WTC11 (cell line): ENCODE measurements around the gene SPRING1.
"Not testable (repeated sequence)": the region's sequence is repeated elsewhere in the genome, so short reads cannot be mapped to it uniquely, and the experiment has no call there.

Experiments
- CREB1 ChIP-seq: sonication (generic); formaldehyde crosslinking; IDR thresholded peaks from 2 replicates; pipeline ENCODE4 v1.8.0; 2023; ENCODE audit warnings: mild to moderate bottlenecking, missing genetic modification reagents
- FOXK1 ChIP-seq: sonication (generic); formaldehyde crosslinking; IDR thresholded peaks from 2 replicates; pipeline ENCODE4 v1.8.0; 2022; ENCODE audit warnings: mild to moderate bottlenecking, moderate library complexity, missing genetic modification reagents
- FOXP4 ChIP-seq: sonication (generic); formaldehyde crosslinking; IDR thresholded peaks from 2 replicates; pipeline ENCODE4 v1.8.0; 2022; ENCODE audit warnings: mild to moderate bottlenecking, missing genetic modification reagents
- GABPB1 ChIP-seq: sonication (generic); formaldehyde crosslinking; IDR thresholded peaks from 2 replicates; pipeline ENCODE4 v1.8.1; 2023; ENCODE audit warnings: mild to moderate bottlenecking, missing genetic modification reagents
- KAT7 ChIP-seq: sonication (generic); formaldehyde crosslinking; IDR thresholded peaks from 2 replicates; pipeline ENCODE4 v1.8.1; 2023; ENCODE audit warnings: missing genetic modification reagents, mild to moderate bottlenecking, borderline replicate concordance
- MXD4 ChIP-seq: fragments of 250-450 bp; sonication (Bioruptor Pico); IDR thresholded peaks from 2 replicates; pipeline ENCODE4 v1.8.0; 2021; ENCODE audit warnings: mild to moderate bottlenecking, moderate library complexity, borderline replicate concordance
- SMAD4 ChIP-seq: sonication (generic); formaldehyde crosslinking; IDR thresholded peaks from 2 replicates; pipeline ENCODE4 v1.8.0; 2022; ENCODE audit warnings: mild to moderate bottlenecking, missing genetic modification reagents
- TEAD4 ChIP-seq: sonication (generic); formaldehyde crosslinking; IDR thresholded peaks from 2 replicates; pipeline ENCODE4 v1.8.0; 2022; ENCODE audit warnings: mild to moderate bottlenecking, missing genetic modification reagents
- USF2 ChIP-seq: sonication (generic); formaldehyde crosslinking; IDR thresholded peaks from 2 replicates; pipeline ENCODE4 v1.8.1; 2023; ENCODE audit warnings: mild to moderate bottlenecking, missing genetic modification reagents, moderate library complexity
- TF ChIP-seq, protein P1 (sequence below): sonication (generic); formaldehyde crosslinking; conservative IDR thresholded peaks from 2 replicates; pipeline ENCODE4 v1.8.1; 2023; ENCODE audit warnings: mild to moderate bottlenecking, low read depth, missing genetic modification reagents, moderate library complexity
- TF ChIP-seq, protein P2 (sequence below): fragments of 200-600 bp; IDR thresholded peaks from 2 replicates; pipeline ENCODE4 v1.8.0; 2022; ENCODE audit warnings: antibody characterized with exemption
- TF ChIP-seq, protein P3 (sequence below): sonication (generic); formaldehyde crosslinking; IDR thresholded peaks from 2 replicates; pipeline ENCODE4 v1.8.1; 2023; ENCODE audit warnings: mild to moderate bottlenecking, missing genetic modification reagents
- TF ChIP-seq, protein P4 (sequence below): sonication (generic); formaldehyde crosslinking; IDR thresholded peaks from 2 replicates; pipeline ENCODE4 v1.8.0; 2022; ENCODE audit warnings: mild to moderate bottlenecking, missing genetic modification reagents
- TF ChIP-seq, protein P5 (sequence below): sonication (generic); formaldehyde crosslinking; IDR thresholded peaks from 2 replicates; pipeline ENCODE4 v1.8.0; 2022; ENCODE audit warnings: mild to moderate bottlenecking, missing genetic modification reagents

DNA sequence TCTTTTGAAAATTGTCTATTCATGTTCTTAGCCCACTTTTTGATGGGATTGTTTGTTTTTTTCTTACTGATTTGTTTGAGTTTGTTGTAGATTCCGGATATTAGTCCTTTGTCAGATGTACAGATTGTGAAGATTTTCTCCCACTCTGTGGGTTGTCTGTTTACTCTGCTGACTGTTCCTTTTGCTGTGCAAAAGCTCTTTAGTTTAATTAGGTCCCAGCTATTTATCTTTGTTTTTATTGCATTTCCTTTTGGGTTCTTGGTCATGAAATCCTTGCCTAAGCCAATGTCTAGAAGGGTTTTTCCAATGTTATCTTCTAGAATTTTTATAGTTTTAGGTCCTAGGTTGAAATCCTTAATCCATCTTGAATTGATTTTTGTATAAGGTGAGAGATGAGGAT, 16.9 kb upstream of the SPRING1 start:
- TF ChIP-seq, protein P1, sequence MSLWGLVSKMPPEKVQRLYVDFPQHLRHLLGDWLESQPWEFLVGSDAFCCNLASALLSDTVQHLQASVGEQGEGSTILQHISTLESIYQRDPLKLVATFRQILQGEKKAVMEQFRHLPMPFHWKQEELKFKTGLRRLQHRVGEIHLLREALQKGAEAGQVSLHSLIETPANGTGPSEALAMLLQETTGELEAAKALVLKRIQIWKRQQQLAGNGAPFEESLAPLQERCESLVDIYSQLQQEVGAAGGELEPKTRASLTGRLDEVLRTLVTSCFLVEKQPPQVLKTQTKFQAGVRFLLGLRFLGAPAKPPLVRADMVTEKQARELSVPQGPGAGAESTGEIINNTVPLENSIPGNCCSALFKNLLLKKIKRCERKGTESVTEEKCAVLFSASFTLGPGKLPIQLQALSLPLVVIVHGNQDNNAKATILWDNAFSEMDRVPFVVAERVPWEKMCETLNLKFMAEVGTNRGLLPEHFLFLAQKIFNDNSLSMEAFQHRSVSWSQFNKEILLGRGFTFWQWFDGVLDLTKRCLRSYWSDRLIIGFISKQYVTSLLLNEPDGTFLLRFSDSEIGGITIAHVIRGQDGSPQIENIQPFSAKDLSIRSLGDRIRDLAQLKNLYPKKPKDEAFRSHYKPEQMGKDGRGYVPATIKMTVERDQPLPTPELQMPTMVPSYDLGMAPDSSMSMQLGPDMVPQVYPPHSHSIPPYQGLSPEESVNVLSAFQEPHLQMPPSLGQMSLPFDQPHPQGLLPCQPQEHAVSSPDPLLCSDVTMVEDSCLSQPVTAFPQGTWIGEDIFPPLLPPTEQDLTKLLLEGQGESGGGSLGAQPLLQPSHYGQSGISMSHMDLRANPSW: not testable (repeated sequence)
- TF ChIP-seq, protein P2, sequence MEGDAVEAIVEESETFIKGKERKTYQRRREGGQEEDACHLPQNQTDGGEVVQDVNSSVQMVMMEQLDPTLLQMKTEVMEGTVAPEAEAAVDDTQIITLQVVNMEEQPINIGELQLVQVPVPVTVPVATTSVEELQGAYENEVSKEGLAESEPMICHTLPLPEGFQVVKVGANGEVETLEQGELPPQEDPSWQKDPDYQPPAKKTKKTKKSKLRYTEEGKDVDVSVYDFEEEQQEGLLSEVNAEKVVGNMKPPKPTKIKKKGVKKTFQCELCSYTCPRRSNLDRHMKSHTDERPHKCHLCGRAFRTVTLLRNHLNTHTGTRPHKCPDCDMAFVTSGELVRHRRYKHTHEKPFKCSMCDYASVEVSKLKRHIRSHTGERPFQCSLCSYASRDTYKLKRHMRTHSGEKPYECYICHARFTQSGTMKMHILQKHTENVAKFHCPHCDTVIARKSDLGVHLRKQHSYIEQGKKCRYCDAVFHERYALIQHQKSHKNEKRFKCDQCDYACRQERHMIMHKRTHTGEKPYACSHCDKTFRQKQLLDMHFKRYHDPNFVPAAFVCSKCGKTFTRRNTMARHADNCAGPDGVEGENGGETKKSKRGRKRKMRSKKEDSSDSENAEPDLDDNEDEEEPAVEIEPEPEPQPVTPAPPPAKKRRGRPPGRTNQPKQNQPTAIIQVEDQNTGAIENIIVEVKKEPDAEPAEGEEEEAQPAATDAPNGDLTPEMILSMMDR: not testable (repeated sequence)
- not testable (repeated sequence) for TF ChIP-seq FOXK1 (CRISPR knock-in tag); TEAD4 (CRISPR knock-in tag); SMAD4; USF2 (CRISPR knock-in tag); KAT7 (CRISPR knock-in tag); FOXP4 (CRISPR knock-in tag); CREB1 (CRISPR knock-in tag); GABPB1 (CRISPR knock-in tag); MXD4
- TF ChIP-seq, protein P3, sequence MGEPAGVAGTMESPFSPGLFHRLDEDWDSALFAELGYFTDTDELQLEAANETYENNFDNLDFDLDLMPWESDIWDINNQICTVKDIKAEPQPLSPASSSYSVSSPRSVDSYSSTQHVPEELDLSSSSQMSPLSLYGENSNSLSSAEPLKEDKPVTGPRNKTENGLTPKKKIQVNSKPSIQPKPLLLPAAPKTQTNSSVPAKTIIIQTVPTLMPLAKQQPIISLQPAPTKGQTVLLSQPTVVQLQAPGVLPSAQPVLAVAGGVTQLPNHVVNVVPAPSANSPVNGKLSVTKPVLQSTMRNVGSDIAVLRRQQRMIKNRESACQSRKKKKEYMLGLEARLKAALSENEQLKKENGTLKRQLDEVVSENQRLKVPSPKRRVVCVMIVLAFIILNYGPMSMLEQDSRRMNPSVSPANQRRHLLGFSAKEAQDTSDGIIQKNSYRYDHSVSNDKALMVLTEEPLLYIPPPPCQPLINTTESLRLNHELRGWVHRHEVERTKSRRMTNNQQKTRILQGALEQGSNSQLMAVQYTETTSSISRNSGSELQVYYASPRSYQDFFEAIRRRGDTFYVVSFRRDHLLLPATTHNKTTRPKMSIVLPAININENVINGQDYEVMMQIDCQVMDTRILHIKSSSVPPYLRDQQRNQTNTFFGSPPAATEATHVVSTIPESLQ (CRISPR knock-in tag): not testable (repeated sequence)
- TF ChIP-seq, protein P4, sequence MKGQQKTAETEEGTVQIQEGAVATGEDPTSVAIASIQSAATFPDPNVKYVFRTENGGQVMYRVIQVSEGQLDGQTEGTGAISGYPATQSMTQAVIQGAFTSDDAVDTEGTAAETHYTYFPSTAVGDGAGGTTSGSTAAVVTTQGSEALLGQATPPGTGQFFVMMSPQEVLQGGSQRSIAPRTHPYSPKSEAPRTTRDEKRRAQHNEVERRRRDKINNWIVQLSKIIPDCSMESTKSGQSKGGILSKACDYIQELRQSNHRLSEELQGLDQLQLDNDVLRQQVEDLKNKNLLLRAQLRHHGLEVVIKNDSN: not testable (repeated sequence)
- TF ChIP-seq, protein P5, sequence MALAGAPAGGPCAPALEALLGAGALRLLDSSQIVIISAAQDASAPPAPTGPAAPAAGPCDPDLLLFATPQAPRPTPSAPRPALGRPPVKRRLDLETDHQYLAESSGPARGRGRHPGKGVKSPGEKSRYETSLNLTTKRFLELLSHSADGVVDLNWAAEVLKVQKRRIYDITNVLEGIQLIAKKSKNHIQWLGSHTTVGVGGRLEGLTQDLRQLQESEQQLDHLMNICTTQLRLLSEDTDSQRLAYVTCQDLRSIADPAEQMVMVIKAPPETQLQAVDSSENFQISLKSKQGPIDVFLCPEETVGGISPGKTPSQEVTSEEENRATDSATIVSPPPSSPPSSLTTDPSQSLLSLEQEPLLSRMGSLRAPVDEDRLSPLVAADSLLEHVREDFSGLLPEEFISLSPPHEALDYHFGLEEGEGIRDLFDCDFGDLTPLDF (CRISPR knock-in tag): not testable (repeated sequence)
